Measurements from ENCODE around the gene MROH2A. TPM values are rescaled to one million over a fixed set of nuclear protein-coding genes. Genes with fewer than 3 reads are reported as not detected.

The MROH2A gene
- total and polyA plus RNA-seq, 2 experiments from 2014 or later: not detected

- Histone ChIP-seq H3K9me3 (ENCODE audit: low read depth) (no peaks in the 10 kb centered on the region), H3K4me3 (no peak overlapping the region), H4K20me1 (ENCODE audit: insufficient read depth) (no peaks in the 10 kb centered on the region), H3K36me3 (ENCODE audit: low read depth) (no peaks in the 10 kb centered on the region), H3K4me2 (ENCODE audit: unreplicated experiment) (no peak overlapping the region), H3K9ac (no peak overlapping the region), H3K79me2 (ENCODE audit: insufficient read depth) (no peaks in the 10 kb centered on the region), H3K4me1 (ENCODE audit: insufficient read depth) (peaks cover 15% of the 10 kb centered on the region), H3K27ac (no peak overlapping the region), H3F3A (ENCODE audit: insufficient read depth) (peaks cover 12% of the 10 kb centered on the region; the same call in 1 of the 2 replicates), H3K9me2 (ENCODE audit: insufficient read depth) (no peaks in the 10 kb centered on the region), H3K27me3 (replicated peaks; ENCODE audit: insufficient read depth) (0 out of 2 replicates have a peak, but pooled peaks cover 8% of the 10 kb centered on the region), H2AFZ (no peak overlapping the region)
- in situ Hi-C loops (cut with MboI): no loop called here
- 34 to 39% methylated on average over 4 of the region's 4 CpGs for WGBS, 2 experiments (ENCODE audit: low coverage in 1 of 2, low lambda C conversion rate in 2 of 2, missing lambda C conversion rate in 2 of 2)
- no peak for DNase-seq
- TF ChIP-seq EZH2phosphoT487 (IDR thresholded peaks at IDR 0.05; ENCODE audit: insufficient read depth, low read depth) (no peak), EZH2 (IDR thresholded peaks at IDR 0.05; ENCODE audit: insufficient read depth, poor library complexity, severe bottlenecking) (no peak)
Observed at GRCh38 chr2:233766416-233766815, 11.7 kb upstream of the MROH2A start.

GRCh38 chr2:233768076-233768475 lies 10.1 kb upstream of the MROH2A start:
- 35 to 41% methylated on average over 4 of the region's 4 CpGs for WGBS, 2 experiments (ENCODE audit: low coverage in 1 of 2, low lambda C conversion rate in 2 of 2, missing lambda C conversion rate in 2 of 2)
- no peak overlapping the region for H3K4me2 ChIP-seq (ENCODE audit: unreplicated experiment)
- no peak overlapping the region for H3K4me3 ChIP-seq
- H4K20me1 ChIP-seq (ENCODE audit: insufficient read depth): no peaks in the 10 kb centered on the region
- H3K4me1 ChIP-seq (ENCODE audit: insufficient read depth): peaks cover 15% of the 10 kb centered on the region
- H3F3A ChIP-seq (ENCODE audit: insufficient read depth): peaks cover 12% of the 10 kb centered on the region; the same call in 1 of the 2 replicates
- in situ Hi-C loops (cut with MboI): no loop called here
- no peaks in the 10 kb centered on the region for H3K9me3 ChIP-seq (ENCODE audit: low read depth)
- H3K9me2 ChIP-seq (ENCODE audit: insufficient read depth): no peaks in the 10 kb centered on the region
- peaks cover 6% of the 10 kb centered on the region; the same call in 1 of the 2 replicates for H3K27me3 ChIP-seq (replicated peaks; ENCODE audit: insufficient read depth)
- TF ChIP-seq EZH2phosphoT487 (IDR thresholded peaks at IDR 0.05; ENCODE audit: insufficient read depth, low read depth) (no peak), EZH2 (IDR thresholded peaks at IDR 0.05; ENCODE audit: insufficient read depth, poor library complexity, severe bottlenecking) (no peak)
- no peak overlapping the region for H3K9ac ChIP-seq
- H2AFZ ChIP-seq: no peak overlapping the region
- H3K36me3 ChIP-seq (ENCODE audit: low read depth): no peaks in the 10 kb centered on the region
- DNase-seq: no peak
- H3K79me2 ChIP-seq (ENCODE audit: insufficient read depth): no peaks in the 10 kb centered on the region
- no peak overlapping the region for H3K27ac ChIP-seq

- 45 to 51% methylated on average over 9 of the region's 9 CpGs for whole genome bisulfite sequencing, 2 experiments (ENCODE audit: low coverage in 1 of 2, low lambda C conversion rate in 2 of 2, missing lambda C conversion rate in 2 of 2)
- Histone ChIP-seq H3K4me3 (no peak overlapping the region), H3F3A (ENCODE audit: insufficient read depth) (peaks cover 3% of the 10 kb centered on the region; the same call in 1 of the 2 replicates), H3K4me2 (ENCODE audit: unreplicated experiment) (no peak overlapping the region), H3K36me3 (ENCODE audit: low read depth) (no peaks in the 10 kb centered on the region), H3K79me2 (ENCODE audit: insufficient read depth) (no peaks in the 10 kb centered on the region), H3K27ac (no peak overlapping the region), H3K9me3 (ENCODE audit: low read depth) (no peaks in the 10 kb centered on the region), H2AFZ (no peak overlapping the region), H3K4me1 (ENCODE audit: insufficient read depth) (peaks cover 7% of the 10 kb centered on the region), H4K20me1 (ENCODE audit: insufficient read depth) (no peaks in the 10 kb centered on the region), H3K9ac (no peak overlapping the region), H3K27me3 (replicated peaks; ENCODE audit: insufficient read depth) (peaks cover 6% of the 10 kb centered on the region; the same call in 1 of the 2 replicates), H3K9me2 (ENCODE audit: insufficient read depth) (no peaks in the 10 kb centered on the region)
- DNase-seq: no peak
- TF ChIP-seq EZH2 (IDR thresholded peaks at IDR 0.05; ENCODE audit: insufficient read depth, poor library complexity, severe bottlenecking) (no peak), EZH2phosphoT487 (IDR thresholded peaks at IDR 0.05; ENCODE audit: insufficient read depth, low read depth) (no peak)
- in situ Hi-C loops (cut with MboI): no loop called here
Observed at GRCh38 chr2:233769260-233769659, 8.9 kb upstream of the MROH2A start.

- DNase-seq: no peak
- Histone ChIP-seq H3K4me2 (ENCODE audit: unreplicated experiment) (no peak overlapping the region), H3K4me3 (no peak overlapping the region), H3K27ac (no peak overlapping the region), H3K4me1 (ENCODE audit: insufficient read depth) (no peaks in the 10 kb centered on the region), H3F3A (ENCODE audit: insufficient read depth) (no peaks in the 10 kb centered on the region), H3K9me3 (ENCODE audit: low read depth) (no peaks in the 10 kb centered on the region), H3K27me3 (replicated peaks; ENCODE audit: insufficient read depth) (peaks cover 10% of the 10 kb centered on the region), H3K36me3 (ENCODE audit: low read depth) (no peaks in the 10 kb centered on the region), H3K79me2 (ENCODE audit: insufficient read depth) (no peaks in the 10 kb centered on the region), H2AFZ (no peak overlapping the region), H3K9me2 (ENCODE audit: insufficient read depth) (no peaks in the 10 kb centered on the region), H4K20me1 (ENCODE audit: insufficient read depth) (no peaks in the 10 kb centered on the region), H3K9ac (no peak overlapping the region)
- TF ChIP-seq EZH2 (IDR thresholded peaks at IDR 0.05; ENCODE audit: insufficient read depth, poor library complexity, severe bottlenecking): no peak
- TF ChIP-seq EZH2phosphoT487 (IDR thresholded peaks at IDR 0.05; ENCODE audit: insufficient read depth, low read depth): no peak
- in situ Hi-C loops (cut with MboI): no loop called here
- WGBS, 2 experiments (ENCODE audit: low coverage in 1 of 2, low lambda C conversion rate in 2 of 2, missing lambda C conversion rate in 2 of 2): 67% methylated on average over 16 of the region's 16 CpGs
Observed at GRCh38 chr2:233772153-233772552, 6.0 kb upstream of the MROH2A start.

- no peaks in the 10 kb centered on the region for H3K9me3 ChIP-seq (ENCODE audit: low read depth)
- H4K20me1 ChIP-seq (ENCODE audit: insufficient read depth): no peaks in the 10 kb centered on the region
- no peak overlapping the region for H3K9ac ChIP-seq
- H3K4me1 ChIP-seq (ENCODE audit: insufficient read depth): no peaks in the 10 kb centered on the region
- no peak overlapping the region for H2AFZ ChIP-seq
- TF ChIP-seq EZH2 (IDR thresholded peaks at IDR 0.05; ENCODE audit: insufficient read depth, poor library complexity, severe bottlenecking): no peak
- H3K79me2 ChIP-seq (ENCODE audit: insufficient read depth): no peaks in the 10 kb centered on the region
- peaks cover 10% of the 10 kb centered on the region for H3K27me3 ChIP-seq (replicated peaks; ENCODE audit: insufficient read depth)
- no peak overlapping the region for H3K4me3 ChIP-seq
- no peak for DNase-seq
- H3K4me2 ChIP-seq (ENCODE audit: unreplicated experiment): no peak overlapping the region
- H3K36me3 ChIP-seq (ENCODE audit: low read depth): no peaks in the 10 kb centered on the region
- no peaks in the 10 kb centered on the region for H3K9me2 ChIP-seq (ENCODE audit: insufficient read depth)
- 43 to 46% methylated on average over 5 of the region's 5 CpGs for WGBS, 2 experiments (ENCODE audit: low coverage in 1 of 2, low lambda C conversion rate in 2 of 2, missing lambda C conversion rate in 2 of 2)
- in situ Hi-C loops (cut with MboI): no loop called here
- H3F3A ChIP-seq (ENCODE audit: insufficient read depth): no peaks in the 10 kb centered on the region
- no peak overlapping the region for H3K27ac ChIP-seq
Observed at GRCh38 chr2:233772583-233772982, 5.5 kb upstream of the MROH2A start.
